NCI-H1105 (cell line): ENCODE data around the gene FAM25G.
"Not testable (repeated sequence)": the region's sequence is repeated elsewhere in the genome, so short reads cannot be mapped to it uniquely, and the experiment has no call there.

Experiments
- DNase-seq: peaks from one replicate; lab custom pipeline; 2025; lab: John Stamatoyannopoulos, UW

FAM25G gene

DNA sequence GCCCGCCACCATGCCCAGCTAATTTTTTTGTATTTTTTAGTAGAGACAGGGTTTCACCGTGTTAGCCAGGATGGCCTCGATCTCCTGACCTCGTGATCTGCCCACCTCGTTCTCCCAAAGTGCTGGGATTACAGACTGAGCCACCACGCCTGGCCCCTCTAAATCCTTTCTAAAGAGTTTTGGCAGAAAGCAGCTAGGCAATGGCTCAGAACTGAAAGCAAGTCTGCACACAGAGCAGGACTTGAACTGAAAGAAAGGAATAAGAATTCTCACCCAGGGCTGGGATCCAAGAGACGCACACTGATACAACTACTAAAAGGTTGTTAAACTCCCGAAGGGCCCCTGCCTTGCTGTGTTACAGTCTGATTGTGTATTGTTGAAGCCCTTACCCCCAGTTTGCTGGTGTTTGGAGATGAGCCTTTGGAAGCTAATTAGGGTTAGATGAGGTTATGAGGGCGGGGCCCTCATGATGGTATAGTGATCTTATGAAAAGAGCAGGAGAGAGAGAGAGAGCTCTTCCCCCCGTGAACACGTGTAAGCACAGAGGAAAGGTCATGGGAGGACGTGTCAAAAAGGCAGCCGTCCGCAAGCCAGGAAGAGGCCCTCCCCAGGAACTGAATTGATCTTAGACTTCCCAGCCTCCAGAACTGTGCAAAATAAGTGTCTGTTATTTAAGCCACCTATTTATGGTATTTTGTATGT, 26.1 kb downstream of the FAM25G start:
- not testable (repeated sequence) for DNase-seq

DNA sequence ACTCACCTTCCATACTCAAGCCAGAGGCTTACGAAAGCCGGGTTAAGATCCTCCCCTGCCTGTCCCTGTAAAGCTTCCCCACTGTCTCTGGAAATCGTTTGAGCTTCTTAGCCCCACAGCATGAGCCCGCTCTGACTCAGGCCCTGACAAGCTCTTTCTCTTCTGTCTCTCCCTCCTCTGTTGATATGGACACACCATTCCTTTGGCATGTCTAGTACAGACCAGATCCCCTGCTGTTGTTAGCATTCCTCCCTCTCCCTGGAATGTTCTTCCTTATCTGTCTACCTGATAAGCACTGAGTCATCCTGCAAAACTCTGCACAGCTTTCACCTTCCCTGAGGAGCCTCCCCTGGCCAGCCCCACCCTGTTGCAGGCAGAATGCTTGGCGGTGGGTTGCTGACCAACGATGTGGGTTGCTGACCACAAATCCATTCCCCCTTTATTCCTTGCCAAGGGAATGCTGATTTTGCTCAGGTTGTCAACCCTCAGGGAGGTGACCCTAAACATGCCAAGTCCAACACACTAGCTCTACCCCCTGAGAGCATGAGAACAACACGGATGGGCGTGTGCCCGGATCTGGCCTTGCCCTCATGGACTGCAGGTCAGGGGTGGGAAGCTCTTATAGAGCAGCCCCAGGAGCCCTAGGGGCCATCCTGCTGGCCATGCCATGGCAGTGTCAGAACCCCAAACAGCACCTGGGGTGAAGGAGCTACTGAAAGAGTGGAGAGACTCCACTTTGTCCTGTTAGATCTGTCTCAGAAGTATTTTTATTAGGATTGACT, 28.7 kb downstream of the FAM25G start:
- DNase-seq: not testable (repeated sequence)

- DNase-seq: not testable (repeated sequence)
Observed at GRCh38 chr10:47461261-47461687, 30.2 kb downstream of the FAM25G start.

- no peak for DNase-seq
Observed at GRCh38 chr10:47458466-47459154, 32.9 kb downstream of the FAM25G start.

DNA sequence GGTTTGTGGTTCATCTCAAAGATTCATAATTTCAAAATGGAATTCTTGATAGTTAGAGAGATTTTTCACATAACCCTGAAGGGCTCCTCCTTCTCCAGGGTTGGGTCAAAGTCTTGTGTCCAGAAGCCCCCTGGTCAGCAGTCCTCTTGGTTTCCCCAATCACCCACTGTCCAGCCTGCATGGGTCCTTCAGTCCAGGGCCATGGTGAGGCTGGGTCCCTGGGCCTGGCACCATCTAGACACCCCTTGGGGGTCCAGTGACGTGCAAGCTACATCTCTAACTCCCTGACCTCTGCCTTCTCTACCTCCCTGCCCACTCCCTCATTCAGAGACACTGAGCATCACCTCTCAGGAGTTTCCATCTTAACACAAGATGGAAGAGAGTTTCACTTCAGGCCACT, 33.7 kb downstream of the FAM25G start:
- no peak for DNase-seq

GRCh38 chr10:47457528-47457820, 34.0 kb downstream of the FAM25G start:
- no peak for DNase-seq

DNA sequence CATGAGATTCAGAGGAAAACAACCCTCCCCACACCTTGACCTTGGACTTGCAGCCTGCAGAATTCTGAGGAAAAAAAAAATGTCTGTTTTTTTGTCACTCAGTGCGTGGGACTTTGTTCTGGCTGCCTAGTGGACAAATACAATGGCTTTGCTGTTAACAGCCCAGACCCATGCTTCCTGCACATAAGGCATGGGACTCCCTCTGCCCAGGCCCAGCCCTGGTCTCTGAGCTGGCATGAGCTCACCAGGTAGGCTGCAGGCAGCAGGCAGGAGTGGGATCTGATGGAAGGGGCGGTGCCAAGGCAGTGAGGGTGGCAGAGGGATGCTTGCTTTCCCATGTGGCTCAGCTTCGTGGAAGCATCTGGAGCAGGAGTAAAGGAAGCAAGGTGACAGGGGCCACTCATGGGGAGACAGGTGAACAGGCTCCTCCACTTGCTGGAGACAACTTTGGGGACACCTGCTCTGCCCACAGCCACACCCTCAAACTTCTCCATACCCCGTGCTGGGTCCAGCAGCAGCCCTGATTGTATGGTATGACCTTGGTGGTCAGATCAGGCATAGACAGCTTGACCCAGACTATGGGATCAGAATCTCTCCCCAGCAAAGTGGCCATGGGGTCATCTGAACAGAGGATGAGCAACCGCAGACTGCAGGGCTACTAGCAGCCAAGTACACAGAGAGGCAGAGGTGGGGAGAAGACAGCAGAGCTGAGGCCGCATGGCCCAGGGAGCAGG, 34.5 kb downstream of the FAM25G start:
- no peak for DNase-seq

- DNase-seq: no peak
Observed at GRCh38 chr10:47456079-47456785, 35.3 kb downstream of the FAM25G start.

GRCh38 chr10:47455350-47456078, 36.0 kb downstream of the FAM25G start:
- DNase-seq: not testable (repeated sequence)

DNA sequence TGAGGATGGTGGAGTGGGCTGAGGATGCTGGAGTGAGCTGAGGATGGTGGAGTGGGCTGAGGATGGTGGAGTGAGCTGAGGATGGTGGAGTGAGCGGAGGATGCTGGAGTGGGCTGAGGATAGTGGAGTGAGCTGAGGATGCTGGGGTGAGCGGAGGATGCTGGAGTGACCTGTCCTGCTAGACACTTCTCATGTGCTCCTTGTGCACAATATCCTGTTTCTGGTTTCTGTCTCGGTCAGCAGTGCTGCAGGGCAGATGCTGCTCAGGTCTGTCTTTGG, 36.8 kb downstream of the FAM25G start:
- DNase-seq: no peak

DNA sequence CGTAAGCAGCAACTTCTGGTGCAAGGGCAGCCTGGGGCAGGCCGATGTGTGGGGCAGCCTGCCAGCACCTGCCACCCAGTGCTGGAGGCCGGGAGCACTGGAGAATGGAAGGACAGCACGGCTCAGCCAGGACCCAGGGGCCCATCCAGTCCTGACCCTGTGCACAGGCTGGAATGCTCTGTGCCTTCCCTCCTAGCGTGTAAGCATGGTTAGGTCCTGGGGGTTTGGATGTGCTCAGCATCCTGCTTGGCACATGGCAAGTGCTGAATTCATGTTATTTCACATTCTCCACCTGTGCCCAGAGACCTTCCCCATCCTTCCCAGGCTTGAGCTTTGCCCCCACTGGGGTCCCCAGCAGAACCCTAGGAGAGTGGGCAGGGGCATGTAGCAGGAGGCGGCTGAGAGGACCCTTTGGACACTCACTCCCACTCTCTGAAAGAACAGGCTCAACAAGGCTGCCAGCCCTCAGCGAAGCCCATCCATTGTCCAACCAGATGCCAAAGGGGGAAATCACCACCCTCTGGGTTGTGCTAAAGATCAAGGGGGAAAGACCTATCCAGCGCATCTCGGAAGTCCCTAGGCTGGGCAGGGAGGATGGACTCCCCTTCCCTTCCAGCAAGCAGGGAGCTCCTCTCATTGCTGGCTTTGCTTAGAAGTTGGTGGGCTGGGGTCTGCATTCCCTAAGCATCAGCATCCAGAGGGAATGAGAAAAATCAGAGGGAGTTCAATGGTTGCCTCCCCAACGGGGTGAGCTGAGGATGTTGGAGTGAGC, 37.3 kb downstream of the FAM25G start:
- DNase-seq: no peak

GRCh38 chr10:47453141-47454007, 38.1 kb downstream of the FAM25G start:
- DNase-seq: no peak

DNA sequence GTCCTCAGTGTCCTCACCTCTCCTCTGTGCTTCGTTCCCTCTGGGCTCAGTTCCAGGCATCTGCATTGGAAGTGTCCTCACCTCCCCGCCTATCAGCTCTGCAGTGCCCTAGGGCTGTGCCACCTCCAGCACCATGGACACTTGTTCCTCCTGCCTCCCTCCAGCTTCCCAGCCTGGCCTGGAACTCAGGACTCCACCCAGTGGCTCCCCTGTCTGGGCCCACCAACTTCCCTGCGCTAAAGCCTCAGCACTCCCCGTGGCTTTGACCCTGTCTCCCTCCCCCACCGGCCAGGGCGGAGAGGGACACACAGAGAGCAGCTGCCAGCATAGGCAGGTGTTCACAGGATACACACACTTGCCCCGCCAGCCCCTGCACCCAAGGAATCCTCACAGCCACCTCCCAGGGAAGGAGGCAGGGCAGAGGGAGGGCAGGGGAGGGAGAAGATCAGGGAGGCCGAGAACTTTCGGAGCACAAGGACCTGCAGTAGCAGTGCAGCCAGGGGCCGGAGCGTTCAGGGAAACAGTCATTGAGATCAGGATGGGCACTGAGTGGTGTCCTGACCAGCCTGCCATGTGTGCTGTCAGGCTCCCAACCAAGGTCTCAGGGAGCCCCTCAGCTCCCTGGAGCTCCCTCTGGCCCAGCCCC, 38.9 kb downstream of the FAM25G start:
- DNase-seq: peak; percentile 47

DNA sequence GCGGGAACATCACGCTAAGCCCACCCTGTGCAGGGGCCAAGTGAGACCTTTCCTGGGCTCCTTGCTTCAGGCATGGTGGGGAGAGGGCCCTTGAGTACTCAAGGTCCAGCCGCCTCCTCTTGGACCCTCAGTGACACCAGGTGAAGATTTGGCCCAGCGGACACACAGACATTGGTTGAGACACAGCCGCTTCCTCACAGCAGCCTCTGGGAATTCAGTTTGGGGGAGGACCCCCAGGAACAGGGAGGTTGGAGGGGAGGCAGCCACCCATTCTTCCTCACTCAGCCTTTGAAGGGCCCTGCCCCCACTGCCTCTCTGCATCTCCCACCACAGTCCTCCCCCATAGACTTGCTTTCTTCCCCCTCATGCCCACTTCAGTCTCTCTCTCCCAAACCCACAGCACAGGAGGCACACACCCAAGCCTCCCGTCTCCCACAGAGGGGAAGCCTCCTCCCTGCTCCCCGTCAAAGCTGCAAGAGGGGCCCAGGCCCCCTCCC, 39.5 kb downstream of the FAM25G start:
- DNase-seq: no peak

GRCh38 chr10:47451273-47451997, 40.1 kb downstream of the FAM25G start:
- DNase-seq: no peak

GRCh38 chr10:47450442-47450841, 41.1 kb downstream of the FAM25G start:
- no peak for DNase-seq

DNA sequence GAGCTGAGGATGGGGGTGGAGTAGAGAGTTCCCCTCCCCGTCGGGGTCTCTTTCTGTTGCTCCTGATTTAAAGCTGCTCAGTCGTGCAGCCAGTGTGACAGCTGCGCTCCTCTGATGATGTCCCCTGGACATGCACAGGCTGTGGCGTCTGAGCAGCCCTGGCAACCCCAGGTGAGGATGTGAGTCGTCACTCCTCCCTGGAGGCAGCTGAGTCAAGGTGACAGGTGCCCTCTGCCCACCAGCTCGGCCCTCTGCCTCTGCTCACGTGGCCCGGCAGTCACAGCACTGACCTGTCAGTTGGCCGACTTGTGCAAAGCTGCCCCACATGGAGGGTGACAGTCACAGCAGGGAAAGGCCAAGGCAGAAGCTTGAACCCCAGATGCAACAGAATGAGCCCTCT, 41.5 kb downstream of the FAM25G start:
- DNase-seq: no peak
